Kidney glomerular epithelial cell (primary cell): Measurements from ENCODE around the gene TSPAN18.

ENCODE experiments used
- DNase-seq: peaks from one replicate; lab custom pipeline; 2025; lab: John Stamatoyannopoulos, UW

TSPAN18 gene

GRCh38 chr11:44726283-44727113, at the start of gene TSPAN18:
TSPAN18 (plus strand) TSS chr11:44726962; CDS start chr11:44906417, 179,455 bp downstream.
- no peak for DNase-seq

GRCh38 chr11:44680982-44681597, 45.7 kb upstream of the TSPAN18 start:
- no peak for DNase-seq

GRCh38 chr11:44681698-44682097, 45.1 kb upstream of the TSPAN18 start:
- peak; percentile 44 for DNase-seq

- no peak for DNase-seq
These were observed 41.9 kb upstream of the TSPAN18 start for GRCh38 chr11:44684859-44685281.

- DNase-seq, result no peak
These were observed 39.4 kb upstream of the TSPAN18 start for GRCh38 chr11:44687388-44687787.

- no peak for DNase-seq
These were observed 37.5 kb upstream of the TSPAN18 start for GRCh38 chr11:44689265-44689664.

- DNase-seq, result no peak
These were observed 36.1 kb upstream of the TSPAN18 start for GRCh38 chr11:44690651-44691050.

GRCh38 chr11:44692460-44692859, 34.3 kb upstream of the TSPAN18 start:
- no peak for DNase-seq

GRCh38 chr11:44693654-44694119, 33.1 kb upstream of the TSPAN18 start:
- DNase-seq, result no peak

GRCh38 chr11:44694443-44694842, 32.3 kb upstream of the TSPAN18 start:
- DNase-seq, result no peak

GRCh38 chr11:44695169-44695833, 31.5 kb upstream of the TSPAN18 start:
- no peak for DNase-seq

GRCh38 chr11:44698252-44698912, 28.4 kb upstream of the TSPAN18 start:
- no peak for DNase-seq

- no peak for DNase-seq
These were observed 27.0 kb upstream of the TSPAN18 start for GRCh38 chr11:44699497-44700408.

- no peak for DNase-seq
These were observed 25.5 kb upstream of the TSPAN18 start for GRCh38 chr11:44701276-44701675.

GRCh38 chr11:44702889-44703288, 23.9 kb upstream of the TSPAN18 start:
- DNase-seq, result no peak

GRCh38 chr11:44707094-44707493, 19.7 kb upstream of the TSPAN18 start:
- no peak for DNase-seq

- DNase-seq, result no peak
These were observed 18.8 kb upstream of the TSPAN18 start for GRCh38 chr11:44708009-44708408.

- no peak for DNase-seq
These were observed 18.1 kb upstream of the TSPAN18 start for GRCh38 chr11:44708523-44709280.

- DNase-seq, result no peak
These were observed 17.5 kb upstream of the TSPAN18 start for GRCh38 chr11:44709281-44709562.

GRCh38 chr11:44709966-44710365, 16.8 kb upstream of the TSPAN18 start:
- peak; percentile 24 for DNase-seq
